Muscle layer of duodenum (tissue), 2 donors: ENCODE results near the gene MRPL18.
"Not testable (repeated sequence)": the region's sequence is repeated elsewhere in the genome, so short reads cannot be mapped to it uniquely, and the experiment has no call there.

Source experiments
- H3K27ac ChIP-seq: one replicate; pipeline ENCODE4 v1.7.0; 2013; ENCODE audit warnings: mild to moderate bottlenecking, low read length
- H3K27me3 ChIP-seq: one replicate; pipeline ENCODE4 v1.7.0; 2013; ENCODE audit warnings: low read depth, mild to moderate bottlenecking, control low read depth, low read length
- H3K36me3 ChIP-seq, 2 donors: one replicate each; pipeline ENCODE4 v1.7.0; 2013; ENCODE audit warnings: low read length in 2 of 2, control low read depth in 1 of 2, mild to moderate bottlenecking in 1 of 2; ENCODE audit not compliant: insufficient read depth in 2 of 2, control insufficient read depth in 1 of 2
- H3K4me1 ChIP-seq, 2 donors: one replicate each; pipeline ENCODE4 v1.7.0; 2013; ENCODE audit warnings: low read length in 2 of 2, mild to moderate bottlenecking in 2 of 2, control low read depth in 1 of 2, moderate library complexity in 1 of 2; ENCODE audit not compliant: insufficient read depth in 2 of 2, control insufficient read depth in 1 of 2
- H3K4me3 ChIP-seq, 2 donors: one replicate each; pipeline ENCODE4 v1.7.0; 2013; ENCODE audit warnings: low read length in 2 of 2, low read depth in 1 of 2, mild to moderate bottlenecking in 1 of 2
- H3K9me3 ChIP-seq, 2 donors: one replicate each; pipeline ENCODE4 v1.7.0; 2013; ENCODE audit warnings: low read length in 2 of 2, control low read depth in 1 of 2, mild to moderate bottlenecking in 1 of 2; ENCODE audit not compliant: control insufficient read depth in 1 of 2
- donor health status: healthy.

Gene MRPL18

DNA sequence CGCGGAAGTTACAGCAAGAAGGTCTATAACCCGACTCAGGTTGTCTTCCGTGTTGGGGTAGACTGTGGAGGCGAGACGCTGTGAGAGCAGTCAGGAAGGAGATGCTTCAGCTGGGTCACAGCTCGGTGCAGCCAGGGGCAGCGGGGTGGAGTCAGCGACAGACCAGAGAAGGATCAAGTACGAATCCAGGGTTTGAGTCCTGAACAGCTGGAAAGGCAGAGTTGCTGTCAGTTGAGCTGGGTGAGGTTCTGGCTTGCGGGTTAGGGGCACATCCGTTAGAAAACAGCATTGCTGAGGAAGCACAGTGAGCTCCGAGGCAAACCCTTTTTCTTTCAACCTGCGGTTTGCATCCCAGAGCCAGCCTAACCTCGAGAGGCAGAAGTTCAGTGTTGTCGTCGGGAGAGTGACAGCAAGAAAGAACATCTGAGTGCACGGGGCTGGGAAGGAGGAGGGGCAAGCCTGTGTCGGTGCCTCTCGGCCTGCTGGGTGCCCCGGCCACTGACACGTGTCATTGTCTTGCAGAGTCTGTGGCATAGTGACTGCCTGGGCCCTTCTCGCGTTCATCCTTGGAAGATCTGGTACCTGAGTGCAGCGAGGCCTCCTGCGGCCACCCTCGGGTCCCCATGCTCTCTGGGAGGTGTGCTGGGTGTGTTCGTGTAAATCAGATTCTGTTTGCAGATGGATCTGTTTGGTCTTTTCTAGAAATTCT is 29.8 kb downstream of the MRPL18 start:
- Histone ChIP-seq H3K4me3 (no peak overlapping the region), H3K4me1 (no peaks in the 10 kb centered on the region), H3K36me3 (no peaks in the 10 kb centered on the region), H3K9me3 (no peaks in the 10 kb centered on the region), H3K27me3 (no peaks in the 10 kb centered on the region), H3K27ac (no peak overlapping the region)

DNA sequence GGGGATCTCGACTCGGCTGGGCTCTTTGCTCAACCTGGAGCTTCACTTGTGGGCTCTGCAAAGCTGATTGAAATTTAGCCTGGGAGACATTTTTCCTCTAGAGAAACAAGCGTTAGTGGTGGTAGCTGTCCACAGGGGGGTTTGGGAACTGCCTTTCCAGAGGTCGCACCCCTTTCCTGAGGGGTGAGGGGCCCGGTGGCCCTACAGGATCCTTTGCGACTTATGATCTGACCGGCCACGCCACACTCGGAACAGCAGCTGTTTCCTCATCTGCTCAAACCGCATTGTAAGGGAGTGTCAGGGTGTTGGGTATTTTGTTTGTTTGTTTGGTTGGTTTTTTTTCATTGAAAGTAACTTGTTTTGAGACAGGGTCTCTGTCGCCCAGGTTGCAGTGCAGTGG is 30.9 kb downstream of the MRPL18 start:
- H3K9me3 ChIP-seq, result no peaks in the 10 kb centered on the region
- H3K4me1 ChIP-seq, result no peaks in the 10 kb centered on the region
- H3K4me3 ChIP-seq, result no peak overlapping the region
- no peak overlapping the region for H3K27ac ChIP-seq
- H3K36me3 ChIP-seq, result no peaks in the 10 kb centered on the region
- H3K27me3 ChIP-seq, result no peaks in the 10 kb centered on the region

- Histone ChIP-seq H3K4me3 (no peak overlapping the region), H3K27ac (no peak overlapping the region), H3K9me3 (no peaks in the 10 kb centered on the region), H3K27me3 (no peaks in the 10 kb centered on the region), H3K4me1 (no peaks in the 10 kb centered on the region), H3K36me3 (no peaks in the 10 kb centered on the region)
Observed at GRCh38 chr6:159821726-159822125, 31.5 kb downstream of the MRPL18 start.

DNA sequence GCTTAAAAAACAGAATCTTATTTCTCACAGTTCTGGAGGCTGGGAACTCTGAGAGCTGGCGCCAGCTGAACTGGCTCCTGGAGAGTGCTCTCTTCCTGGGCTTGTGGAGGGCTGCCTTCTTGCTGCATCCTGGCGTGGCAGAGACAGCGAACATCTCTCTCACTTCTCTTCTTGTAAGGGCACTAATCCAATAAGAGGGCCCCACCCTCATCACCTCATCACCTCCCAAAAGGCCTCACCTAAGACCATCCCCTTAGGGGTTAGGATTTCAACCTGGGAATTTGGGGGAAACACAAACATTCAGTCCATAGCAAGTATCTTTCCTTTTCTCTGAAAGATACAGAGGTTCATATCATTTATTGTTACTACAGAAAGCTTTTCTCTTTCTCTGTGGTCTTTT is 33.7 kb downstream of the MRPL18 start:
- no peak overlapping the region for H3K27ac ChIP-seq
- no peaks in the 10 kb centered on the region for H3K27me3 ChIP-seq
- no peaks in the 10 kb centered on the region for H3K36me3 ChIP-seq
- no peaks in the 10 kb centered on the region for H3K4me1 ChIP-seq
- H3K4me3 ChIP-seq, result no peak overlapping the region
- H3K9me3 ChIP-seq, result no peaks in the 10 kb centered on the region

DNA sequence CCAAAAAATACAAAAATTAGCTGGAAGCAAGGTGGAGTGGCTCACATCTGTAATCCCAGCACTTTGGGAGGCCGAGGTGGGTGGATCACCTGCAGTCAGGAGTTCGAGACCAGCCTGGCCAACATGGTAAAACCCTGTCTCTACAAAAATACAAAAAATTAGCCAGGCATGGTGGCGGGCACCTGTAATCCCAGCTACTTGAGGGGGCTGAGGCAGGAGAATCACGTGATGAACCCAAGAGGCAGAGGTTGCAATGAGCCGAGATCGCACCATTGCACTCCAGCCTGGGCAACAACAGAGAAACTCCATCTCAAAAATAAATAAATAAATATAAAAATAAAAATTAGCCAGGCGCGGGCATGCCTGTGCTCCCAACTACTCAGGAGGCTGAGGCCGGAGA is 34.4 kb downstream of the MRPL18 start:
- not testable (repeated sequence) for H3K36me3 ChIP-seq, H3K27me3 ChIP-seq, H3K9me3 ChIP-seq, H3K4me1 ChIP-seq, H3K27ac ChIP-seq, H3K4me3 ChIP-seq

GRCh38 chr6:159826004-159826403 is 35.7 kb downstream of the MRPL18 start:
- H3K4me3 ChIP-seq, result no peak overlapping the region
- H3K27ac ChIP-seq, result no peak overlapping the region
- no peaks in the 10 kb centered on the region for H3K27me3 ChIP-seq
- H3K9me3 ChIP-seq, result no peaks in the 10 kb centered on the region
- H3K36me3 ChIP-seq, result no peaks in the 10 kb centered on the region
- H3K4me1 ChIP-seq, result no peaks in the 10 kb centered on the region

DNA sequence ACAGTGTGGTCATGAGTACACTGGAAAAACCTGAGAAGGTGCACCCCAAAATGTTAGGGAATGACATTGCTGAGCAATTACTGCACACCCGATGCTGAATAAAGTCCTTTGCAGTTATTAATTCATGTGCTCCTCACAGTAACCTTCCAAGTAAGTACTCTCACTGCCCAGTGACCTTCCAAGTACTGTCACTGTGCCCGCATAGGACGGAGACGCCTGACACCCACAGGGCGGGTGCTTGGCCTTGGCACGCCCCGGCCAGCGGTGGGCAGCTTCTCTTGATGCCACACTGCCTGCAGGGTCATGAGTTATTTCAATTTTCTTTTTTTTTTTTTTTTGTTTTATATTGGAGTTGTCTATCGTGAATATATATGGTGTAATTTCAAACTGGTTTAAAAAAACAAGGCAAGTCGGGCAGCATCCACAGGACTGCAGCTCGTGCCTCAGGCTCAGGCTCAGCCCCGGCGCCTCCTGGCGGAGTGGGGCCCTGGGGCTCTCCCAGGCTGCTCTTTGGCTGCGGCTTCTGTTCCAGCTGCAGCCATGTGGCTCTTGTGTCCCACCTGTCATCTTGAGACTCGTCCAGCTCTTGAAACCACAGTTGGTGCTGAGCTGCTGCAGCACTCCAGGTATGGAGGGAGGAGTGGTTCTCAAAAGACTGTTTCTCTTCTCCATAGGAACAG is 36.8 kb downstream of the MRPL18 start:
- Histone ChIP-seq H3K9me3 (no peaks in the 10 kb centered on the region), H3K4me1 (no peaks in the 10 kb centered on the region), H3K27ac (no peak overlapping the region)

DNA sequence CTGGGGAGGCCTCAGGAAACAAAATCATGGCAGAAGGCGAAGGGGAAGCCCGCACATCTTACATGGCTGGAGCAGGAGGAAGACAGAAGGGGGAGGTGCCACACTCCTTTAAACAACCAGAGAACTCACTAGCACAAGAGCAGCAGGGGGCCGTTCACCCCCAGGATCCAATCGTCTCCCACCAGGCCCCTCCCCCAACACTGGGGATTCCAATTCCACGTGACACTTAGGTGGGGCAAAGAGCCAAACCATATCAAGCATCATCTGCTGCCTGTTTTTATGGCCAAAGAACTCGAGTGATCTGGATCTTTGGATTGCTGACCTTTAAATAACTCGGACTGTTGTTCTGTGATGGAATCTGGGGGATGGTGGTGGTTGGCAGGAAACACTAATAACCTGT is 37.8 kb downstream of the MRPL18 start:
- H3K27me3 ChIP-seq, result no peaks in the 10 kb centered on the region
- no peak overlapping the region for H3K27ac ChIP-seq
- H3K4me1 ChIP-seq, result no peaks in the 10 kb centered on the region
- no peak overlapping the region for H3K4me3 ChIP-seq
- no peaks in the 10 kb centered on the region for H3K9me3 ChIP-seq
- H3K36me3 ChIP-seq, result no peaks in the 10 kb centered on the region

More for the DNA sequence above, 36.8 kb downstream of the MRPL18 start:
- Histone ChIP-seq H3K27me3 (no peaks in the 10 kb centered on the region), H3K36me3 (no peaks in the 10 kb centered on the region), H3K4me3 (no peak overlapping the region)

- no peaks in the 10 kb centered on the region for H3K27me3 ChIP-seq
- no peak overlapping the region for H3K4me3 ChIP-seq
- H3K4me1 ChIP-seq, result no peaks in the 10 kb centered on the region
- no peak overlapping the region for H3K27ac ChIP-seq
- no peaks in the 10 kb centered on the region for H3K36me3 ChIP-seq
- no peaks in the 10 kb centered on the region for H3K9me3 ChIP-seq
Observed at GRCh38 chr6:159829526-159829925, 39.3 kb downstream of the MRPL18 start.

DNA sequence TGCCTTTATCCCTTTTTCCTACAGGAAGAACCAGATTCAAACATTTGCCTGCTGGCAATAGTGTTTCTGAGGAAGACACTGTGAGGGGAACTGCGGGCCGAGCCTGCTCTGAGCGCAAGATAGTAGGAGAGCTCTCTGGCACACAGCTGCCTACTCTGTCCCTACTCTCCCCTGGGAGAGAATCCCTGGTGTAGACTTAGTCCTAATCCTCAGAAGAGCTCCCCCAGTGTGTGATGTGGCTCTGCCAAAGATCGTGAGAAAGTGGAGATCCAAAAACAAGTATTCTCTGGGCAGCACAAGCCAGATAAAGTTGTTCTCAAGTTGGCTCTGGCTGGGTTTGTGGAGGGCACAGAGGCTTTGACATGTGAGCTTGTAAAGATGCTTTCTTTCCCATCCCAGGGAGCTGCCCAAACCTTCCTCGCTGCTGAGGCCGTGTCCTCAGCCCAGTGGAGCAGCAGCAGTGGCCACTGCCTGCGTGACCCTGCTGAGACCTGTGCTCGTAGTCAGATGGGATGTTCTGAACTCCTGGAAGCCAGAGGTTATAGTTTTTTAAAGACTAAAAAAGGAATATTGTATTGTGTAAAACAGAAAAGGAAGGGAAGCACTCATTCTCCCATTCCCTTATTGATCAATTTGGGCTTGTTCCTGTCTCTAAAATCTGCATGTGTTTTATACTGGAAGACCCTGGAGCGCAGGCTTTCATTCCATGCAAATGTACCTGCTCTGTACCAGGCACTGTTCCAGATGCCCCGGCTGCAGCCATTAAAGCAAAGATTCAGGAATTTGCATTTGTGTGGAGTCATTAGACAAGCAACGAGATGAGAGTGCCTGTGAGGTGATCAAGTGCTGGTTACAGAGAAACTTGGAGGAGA is 40.5 kb downstream of the MRPL18 start:
- Histone ChIP-seq H3K27me3 (no peaks in the 10 kb centered on the region), H3K27ac (no peak overlapping the region)

DNA sequence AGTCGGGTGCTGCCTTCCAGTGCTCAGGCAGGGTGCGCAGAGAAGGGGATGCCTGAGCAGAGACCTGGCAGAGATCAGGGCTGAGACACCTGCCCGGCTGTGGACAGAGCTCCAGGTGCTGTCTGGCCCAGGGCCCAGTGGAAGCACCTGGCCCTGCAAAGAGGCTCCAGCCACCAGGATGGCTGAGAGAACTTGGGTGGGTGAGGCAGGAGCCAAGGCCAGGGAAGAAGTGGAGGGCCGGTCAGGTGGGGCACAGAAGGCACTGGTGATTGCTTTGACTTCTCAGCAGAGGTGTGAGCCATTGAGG is 41.1 kb downstream of the MRPL18 start:
- H3K36me3 ChIP-seq, result no peaks in the 10 kb centered on the region
- no peak overlapping the region for H3K27ac ChIP-seq
- H3K4me1 ChIP-seq, result no peaks in the 10 kb centered on the region
- H3K9me3 ChIP-seq, result no peaks in the 10 kb centered on the region
- no peaks in the 10 kb centered on the region for H3K27me3 ChIP-seq
- H3K4me3 ChIP-seq, result no peak overlapping the region

More for the DNA sequence above, 40.5 kb downstream of the MRPL18 start:
- Histone ChIP-seq H3K9me3 (no peaks in the 10 kb centered on the region), H3K4me1 (no peaks in the 10 kb centered on the region), H3K4me3 (no peak overlapping the region), H3K36me3 (no peaks in the 10 kb centered on the region)
